CD4-positive, alpha-beta T cell treated with Interferon alpha-2 for 1 hour (primary cell): ENCODE results near the gene BZW2.

ENCODE experiments used
- DNase-seq, 2 donors: peaks; one replicate each; pipeline ENCODE4 v3.0.0-alpha.2; 2020 to 2022

Gene BZW2

GRCh38 chr7:16645593-16646471 is at the start of gene BZW2, which contains the start of gene ANKMY2:
Gene BZW2, plus strand, starts transcription at chr7:16646181. Its CDS starts 19,263 bp downstream, at chr7:16665444.
Gene ANKMY2, minus strand, starts transcription at chr7:16645754. Its CDS starts 181 bp downstream, at chr7:16645573.
- DNase-seq, result peak; percentile 94

- DNase-seq, result no peak
These were observed 48.0 kb upstream of the BZW2 start for GRCh38 chr7:16598015-16598414.

DNA sequence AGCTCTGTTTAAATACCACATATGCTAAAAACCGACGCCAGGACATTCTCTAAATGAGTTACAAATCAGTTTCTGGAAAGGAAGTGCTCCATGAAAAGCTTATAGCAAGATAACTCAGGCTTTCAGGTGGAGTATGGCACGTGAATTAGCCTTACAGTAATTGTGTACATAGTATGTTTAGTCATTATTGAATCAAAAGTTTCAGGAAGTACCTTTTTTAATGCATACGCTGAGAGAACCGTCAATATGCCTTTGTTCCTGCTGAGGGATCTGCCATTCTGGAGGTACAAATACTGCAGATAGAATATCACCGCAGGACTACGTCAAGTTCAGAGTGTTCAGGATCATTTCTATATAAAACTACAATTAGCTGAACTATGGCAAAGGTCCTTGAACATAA is 46.1 kb upstream of the BZW2 start:
- no peak for DNase-seq

DNA sequence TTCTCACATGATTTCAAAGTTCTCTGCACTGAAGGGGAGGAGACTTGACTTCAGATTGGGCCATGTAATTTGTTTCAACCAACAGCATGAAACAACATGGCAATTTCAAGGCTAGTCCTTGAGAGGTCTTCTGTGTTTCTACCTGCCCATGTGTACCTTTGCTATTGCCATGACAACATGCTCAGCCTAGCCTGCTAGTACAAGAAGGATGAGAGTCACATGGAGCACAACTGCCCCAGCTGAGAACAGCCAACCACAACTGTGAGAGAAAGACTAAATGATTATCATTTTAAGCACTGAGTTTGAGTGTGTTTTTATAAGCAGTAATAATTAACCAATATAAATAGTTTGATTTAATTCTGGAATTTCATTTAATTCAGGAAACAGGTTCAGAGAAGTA is 42.3 kb upstream of the BZW2 start:
- no peak for DNase-seq

- DNase-seq, result peak in 1 of 2 donors; percentile 7
These were observed 41.9 kb upstream of the BZW2 start for GRCh38 chr7:16604054-16604453.

DNA sequence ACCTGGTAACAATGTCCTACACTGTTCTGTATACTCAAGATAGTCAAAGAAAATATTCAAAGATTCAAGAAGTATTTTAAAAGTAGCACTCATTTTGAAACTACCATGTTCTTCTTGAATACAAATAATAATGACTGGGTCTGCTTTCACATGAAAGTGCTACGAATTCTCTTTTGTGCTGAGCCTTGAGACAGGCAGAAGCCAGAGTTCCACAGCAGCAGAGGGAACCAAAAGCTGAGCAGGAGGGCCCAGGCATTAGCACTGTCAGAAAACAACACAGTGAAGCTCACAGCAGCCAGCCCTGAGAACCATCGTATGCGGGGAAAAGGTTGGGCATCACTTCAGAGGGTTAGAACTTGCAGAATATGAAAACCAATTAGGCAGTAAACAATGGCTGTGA is 39.3 kb upstream of the BZW2 start:
- DNase-seq, result no peak

DNA sequence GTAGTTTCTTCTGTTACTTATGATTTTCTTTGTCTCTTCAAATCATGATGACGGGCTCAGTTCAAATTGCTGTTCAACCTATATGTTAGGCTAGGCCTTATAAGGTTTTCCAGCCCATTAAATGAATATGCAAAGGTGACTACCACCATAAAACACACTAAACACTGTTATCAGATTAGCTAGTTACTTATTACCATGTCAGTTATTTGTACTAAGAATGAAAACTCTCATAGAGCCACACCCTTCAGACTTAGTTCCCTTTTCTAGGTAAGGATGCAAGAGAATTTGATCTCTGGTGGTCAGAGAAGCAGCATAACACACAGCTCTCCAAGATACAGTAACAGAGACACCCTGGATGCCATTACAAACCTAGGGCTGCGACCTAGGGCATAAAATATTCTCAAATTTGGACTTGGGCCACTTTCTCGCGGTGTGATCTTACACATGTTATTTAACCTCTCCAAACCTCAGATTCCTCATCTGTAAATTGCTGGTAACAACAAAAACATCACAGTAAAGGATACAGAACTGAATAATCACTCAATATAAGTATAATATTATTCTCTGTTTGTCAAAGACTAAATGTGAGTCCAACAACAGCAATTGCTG is 36.0 kb upstream of the BZW2 start:
- no peak for DNase-seq

- no peak for DNase-seq
These were observed 34.3 kb upstream of the BZW2 start for GRCh38 chr7:16611711-16612110.

- DNase-seq, result no peak
These were observed 30.8 kb upstream of the BZW2 start for GRCh38 chr7:16615228-16615627.

GRCh38 chr7:16616122-16616521 is 29.9 kb upstream of the BZW2 start:
- no peak for DNase-seq

DNA sequence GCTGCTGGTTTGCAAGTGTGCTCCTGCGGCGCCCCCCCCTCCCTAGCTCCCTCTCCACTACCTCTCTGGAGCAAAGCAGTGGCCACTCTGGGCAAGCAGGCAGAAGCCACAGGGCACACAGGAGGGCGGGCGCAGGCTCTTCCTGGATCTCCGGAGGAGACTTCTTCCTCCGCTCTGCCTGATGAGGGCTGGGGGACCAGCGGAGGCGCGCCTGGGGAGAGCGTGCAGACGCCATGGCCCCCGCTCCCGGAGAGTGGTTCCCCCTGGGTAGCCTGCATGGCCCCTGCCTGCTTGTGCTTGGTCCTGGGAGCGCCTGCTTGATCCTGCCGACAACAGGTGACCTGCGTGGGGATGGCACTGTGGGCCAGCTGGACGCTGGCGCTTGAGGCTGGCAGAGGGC is 29.4 kb upstream of the BZW2 start:
- DNase-seq, result no peak

GRCh38 chr7:16619979-16620408 is 26.0 kb upstream of the BZW2 start:
- DNase-seq, result no peak

DNA sequence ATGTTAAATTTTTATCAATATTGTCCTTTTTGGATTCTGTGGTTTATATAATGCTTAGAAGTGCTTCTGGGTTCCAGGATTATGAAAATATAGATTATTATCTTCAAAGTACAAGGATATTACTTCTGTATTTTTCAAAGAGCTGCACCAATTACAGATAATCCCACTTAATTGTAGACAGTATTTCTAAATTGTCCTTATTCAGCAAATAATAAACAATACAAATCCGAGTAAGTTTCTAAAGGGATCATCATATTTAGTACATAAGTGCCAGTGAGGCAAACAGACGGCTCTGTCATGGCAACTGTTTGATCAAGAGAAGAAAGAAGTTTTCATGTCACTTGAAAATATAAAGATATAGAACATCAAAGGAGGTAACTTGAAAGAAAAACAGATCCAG is 19.6 kb upstream of the BZW2 start:
- no peak for DNase-seq

- DNase-seq, result no peak
These were observed 18.7 kb upstream of the BZW2 start for GRCh38 chr7:16627236-16627635.

GRCh38 chr7:16630654-16631053 is 15.3 kb upstream of the BZW2 start:
- no peak for DNase-seq

DNA sequence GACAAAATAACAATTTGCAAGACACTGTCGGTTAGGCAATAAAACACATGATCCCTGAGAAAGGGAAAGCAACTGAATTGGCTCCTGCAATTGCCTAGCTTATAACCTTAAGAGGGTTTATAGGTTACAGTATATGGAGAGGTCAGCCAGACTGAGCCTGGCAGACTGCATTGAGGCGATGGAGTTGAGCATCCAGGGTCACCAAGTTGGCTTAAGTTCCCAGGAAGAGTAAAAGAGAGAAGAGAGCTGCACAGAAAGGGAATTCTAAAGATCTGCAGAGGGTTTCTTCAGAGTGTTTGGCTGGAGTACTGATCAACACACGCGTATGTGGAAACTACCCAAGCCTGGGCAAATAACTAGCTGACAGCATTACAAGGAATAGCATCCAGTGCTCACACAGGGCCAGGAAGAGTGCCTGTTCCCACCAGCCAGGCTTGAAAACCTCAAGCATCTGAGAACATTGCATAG is 11.7 kb upstream of the BZW2 start:
- no peak for DNase-seq

GRCh38 chr7:16636555-16637101 is 9.4 kb upstream of the BZW2 start:
- no peak for DNase-seq

- DNase-seq, result no peak
These were observed 8.6 kb upstream of the BZW2 start for GRCh38 chr7:16637379-16637778.

- no peak for DNase-seq
These were observed 7.4 kb upstream of the BZW2 start for GRCh38 chr7:16638282-16639280.

DNA sequence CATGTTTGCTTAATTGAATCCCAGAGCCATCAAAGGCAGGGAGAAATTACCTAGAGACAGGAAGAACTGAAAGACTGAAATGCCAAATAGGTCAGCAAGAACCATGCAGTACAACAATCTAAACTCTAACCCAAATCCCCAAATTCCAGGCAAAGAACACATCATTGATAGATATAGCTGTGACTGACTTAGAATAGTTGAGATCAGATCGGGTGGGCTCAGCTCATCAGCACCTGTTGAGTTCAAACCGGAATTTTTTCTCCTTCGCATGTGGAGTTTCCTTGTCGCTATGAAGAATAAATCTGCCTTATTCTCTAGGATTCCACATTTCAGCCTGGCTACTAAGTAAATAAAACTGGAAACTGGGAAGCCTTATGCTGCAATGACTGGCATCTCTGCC is 1.8 kb upstream of the BZW2 start:
- no peak for DNase-seq

DNA sequence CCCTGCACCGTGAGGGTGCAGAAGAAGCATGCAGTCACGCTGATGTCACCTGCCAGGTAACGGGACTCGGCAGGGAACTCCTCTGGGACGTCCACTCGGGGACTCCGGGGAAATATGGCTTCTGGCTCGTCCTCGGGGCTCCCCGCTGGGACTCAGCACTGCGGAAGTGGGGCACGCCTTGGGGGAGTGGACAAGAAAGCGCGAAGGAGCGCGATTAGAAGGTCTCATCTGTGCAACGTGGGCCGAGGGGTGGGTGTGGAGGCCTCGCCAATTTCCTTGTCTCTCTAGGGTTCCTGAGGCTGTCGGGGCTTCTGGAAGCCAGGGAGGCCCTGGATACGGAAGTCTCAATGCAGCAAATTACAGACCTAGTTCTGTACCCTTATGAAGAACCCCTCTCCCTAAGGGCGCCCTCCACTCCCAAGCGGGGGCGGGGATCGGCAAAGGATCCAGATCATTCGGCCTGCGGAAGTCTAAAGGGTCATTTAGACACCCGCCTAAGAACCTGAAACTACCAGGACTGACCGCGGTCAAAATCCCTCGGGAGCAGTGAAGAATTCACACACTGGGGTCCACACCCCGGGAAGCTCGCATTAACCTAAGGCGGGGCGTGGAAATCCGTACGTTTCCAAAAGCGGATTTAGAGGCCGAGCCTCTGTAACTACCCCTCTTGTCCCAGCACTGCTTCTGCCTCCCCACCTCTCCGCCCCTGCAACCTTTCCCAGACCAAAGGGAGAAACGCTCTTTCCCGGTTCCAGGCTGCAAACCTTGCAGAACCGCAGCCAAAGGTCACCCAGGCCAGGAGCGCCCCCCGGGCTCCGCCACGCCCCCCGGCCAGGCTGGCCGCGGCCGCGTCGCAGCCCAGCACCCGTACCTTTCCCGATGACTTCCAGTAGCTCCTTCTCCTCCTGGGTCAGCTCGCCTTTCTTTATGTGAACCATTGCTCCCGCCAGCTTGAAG is 1.1 kb upstream of the BZW2 start:
- DNase-seq, result peak; percentile 39 to 65
